GM18526 (cell line): ENCODE data around the gene USE1.

Experiments used
- POLR2A ChIP-seq: IDR thresholded peaks from 3 replicates; pipeline ENCODE4 v1.6.1; 2011; ENCODE audit not compliant: insufficient read length; ENCODE audit errors: extremely low read depth

USE1 gene

DNA sequence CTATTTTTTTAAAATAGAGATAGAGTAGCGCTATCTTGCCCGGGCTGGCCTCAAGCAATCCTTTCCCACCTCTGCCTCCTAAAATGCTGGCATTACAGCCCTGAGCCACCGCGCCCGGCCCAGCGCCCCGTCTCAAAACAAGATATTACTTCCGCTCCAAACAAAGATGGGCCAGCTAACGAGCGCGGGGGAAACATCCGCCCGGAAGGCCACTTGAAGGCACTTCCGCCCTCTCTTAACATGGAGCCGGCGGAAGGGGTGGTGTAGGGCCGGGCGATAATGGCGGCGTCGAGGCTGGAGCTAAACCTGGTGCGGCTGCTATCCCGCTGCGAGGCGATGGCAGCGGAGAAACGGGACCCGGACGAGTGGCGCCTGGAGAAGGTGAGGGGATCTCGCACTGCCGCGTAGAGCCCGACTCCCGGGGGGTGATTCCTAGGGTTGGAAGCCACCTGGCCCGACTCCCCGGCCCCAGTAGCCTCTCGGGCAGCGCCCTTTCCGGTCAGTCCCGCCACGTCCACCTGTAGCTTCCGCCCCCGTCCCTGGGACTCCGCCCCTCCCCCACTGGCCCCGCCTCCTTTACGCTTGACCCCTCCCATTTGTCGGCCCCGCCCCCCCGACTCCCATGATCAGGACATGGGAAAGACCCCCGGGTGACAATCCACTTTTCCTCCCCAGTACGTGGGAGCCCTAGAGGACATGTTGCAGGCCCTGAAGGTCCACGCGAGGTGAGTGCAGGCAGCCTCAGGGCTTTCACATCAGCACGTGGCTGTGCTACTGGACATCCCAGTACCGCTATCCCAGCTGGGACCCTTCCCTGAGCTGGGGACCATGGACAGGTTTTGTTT, at the start of gene USE1:
USE1 (plus strand) TSS at position 231 of the 845 bp plus-strand sequence; CDS start at position 280, 49 bp downstream.
- peak; percentile 85 for TF ChIP-seq POLR2A

DNA sequence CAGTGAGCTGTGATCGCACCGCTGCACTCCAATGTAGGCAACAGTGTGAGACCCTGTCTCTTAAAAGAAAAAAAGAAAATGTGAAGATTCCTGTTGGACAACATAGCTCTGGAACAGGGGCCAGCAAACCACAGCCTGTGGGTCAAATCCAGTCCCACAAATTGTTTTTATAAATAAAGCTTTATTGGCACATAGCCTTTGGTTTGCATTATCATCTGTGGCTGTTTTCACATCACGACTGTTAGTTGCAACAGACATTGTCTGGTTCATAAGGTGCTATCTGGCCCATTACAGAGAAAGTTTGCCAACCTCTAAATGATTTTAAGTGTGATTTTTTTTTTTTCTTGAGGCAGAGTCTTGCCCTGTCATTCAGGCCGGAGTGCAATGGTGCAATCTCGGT, 49.4 kb upstream of the USE1 start:
- no peak for TF ChIP-seq POLR2A

- TF ChIP-seq POLR2A, result no peak
Observed at GRCh38 chr19:17170538-17171297, 44.4 kb upstream of the USE1 start.

DNA sequence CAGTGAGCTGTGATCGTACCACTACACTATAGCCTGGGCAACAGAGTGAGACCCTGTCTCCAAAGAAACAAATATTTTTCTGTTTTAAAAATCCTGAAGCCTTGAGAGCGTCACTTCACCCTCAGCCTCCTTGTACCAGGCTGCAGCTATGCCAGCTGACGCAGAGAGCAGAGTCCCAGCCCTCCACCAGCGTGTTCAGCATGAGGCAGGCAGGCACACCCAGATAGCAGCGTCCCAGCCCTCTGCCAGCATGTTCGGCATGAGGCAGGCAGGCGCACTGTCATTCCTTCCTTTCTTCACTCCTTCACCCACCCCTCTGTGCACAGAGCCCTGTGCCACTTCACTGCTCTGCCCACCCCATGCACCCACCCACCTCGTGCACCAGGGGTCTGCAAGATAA, 43.3 kb upstream of the USE1 start:
- no peak for TF ChIP-seq POLR2A

GRCh38 chr19:17172624-17173345, 42.4 kb upstream of the USE1 start:
- no peak for TF ChIP-seq POLR2A

DNA sequence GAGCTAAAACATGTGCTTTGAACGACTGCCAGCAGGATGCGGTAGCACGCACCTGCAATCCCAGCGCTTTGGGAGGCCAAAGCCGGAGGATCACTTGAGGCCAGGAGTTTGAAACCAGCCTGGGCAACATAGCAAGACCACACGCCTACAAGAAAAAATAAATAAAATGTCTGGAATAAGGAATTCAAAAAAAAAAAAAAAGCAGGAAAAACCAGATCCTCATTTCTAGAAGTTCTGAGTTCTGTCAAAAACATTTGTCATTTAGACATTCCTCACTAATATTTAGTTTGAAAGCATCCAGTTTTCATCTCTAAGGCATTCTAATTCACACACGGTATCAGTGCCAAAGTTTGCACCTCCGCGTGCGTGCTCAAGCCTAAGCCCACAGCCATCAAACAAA, 36.9 kb upstream of the USE1 start:
- TF ChIP-seq POLR2A, result no peak

- no peak for TF ChIP-seq POLR2A
Observed at GRCh38 chr19:17180997-17181702, 34.0 kb upstream of the USE1 start.

DNA sequence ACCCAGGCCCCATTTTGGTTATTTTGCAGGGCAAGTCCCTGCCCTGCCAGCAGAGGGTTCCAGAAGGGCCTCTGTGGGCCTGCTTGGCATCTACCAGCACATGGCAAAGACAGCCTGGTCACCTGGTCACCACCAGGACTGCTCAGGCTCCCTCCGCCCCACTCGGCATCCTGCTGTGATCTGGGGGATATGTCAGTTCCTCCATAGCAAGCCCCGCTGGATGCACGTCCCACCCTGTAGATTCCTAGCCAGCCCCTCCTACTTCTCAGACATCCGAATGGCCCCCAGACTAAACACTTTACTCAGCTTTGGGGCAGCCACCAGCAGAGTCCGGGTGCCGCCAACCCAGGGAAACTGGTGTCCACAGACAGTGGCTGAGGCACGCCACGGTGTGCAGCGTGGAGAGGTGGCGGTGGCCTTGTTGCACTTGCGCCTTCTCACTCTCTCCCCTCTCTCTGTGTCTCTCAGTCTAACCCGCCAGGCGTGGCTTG, 31.8 kb upstream of the USE1 start:
- TF ChIP-seq POLR2A, result no peak

DNA sequence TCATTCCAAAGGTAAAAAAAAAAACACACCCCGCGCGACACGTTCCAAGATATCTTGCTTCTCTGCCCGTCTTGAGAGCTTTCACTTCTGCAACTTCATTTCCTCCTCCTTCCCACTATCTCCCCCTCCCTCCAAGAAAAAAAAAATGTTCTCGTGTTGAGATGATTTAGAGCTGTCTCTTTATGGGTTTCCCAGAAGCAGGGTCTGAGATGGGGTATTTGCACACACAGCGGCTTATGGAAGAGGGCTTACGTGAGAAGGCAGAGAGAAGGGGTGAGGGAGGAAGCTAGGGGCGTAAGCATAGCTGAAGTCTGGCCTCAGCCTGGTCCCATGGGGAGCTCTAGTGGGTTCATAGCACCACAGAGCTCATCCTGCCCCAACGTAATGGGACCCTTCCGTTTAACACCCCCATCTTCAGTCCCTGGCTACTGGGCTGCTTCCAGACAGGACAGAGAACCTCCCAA, 31.3 kb upstream of the USE1 start:
- no peak for TF ChIP-seq POLR2A

DNA sequence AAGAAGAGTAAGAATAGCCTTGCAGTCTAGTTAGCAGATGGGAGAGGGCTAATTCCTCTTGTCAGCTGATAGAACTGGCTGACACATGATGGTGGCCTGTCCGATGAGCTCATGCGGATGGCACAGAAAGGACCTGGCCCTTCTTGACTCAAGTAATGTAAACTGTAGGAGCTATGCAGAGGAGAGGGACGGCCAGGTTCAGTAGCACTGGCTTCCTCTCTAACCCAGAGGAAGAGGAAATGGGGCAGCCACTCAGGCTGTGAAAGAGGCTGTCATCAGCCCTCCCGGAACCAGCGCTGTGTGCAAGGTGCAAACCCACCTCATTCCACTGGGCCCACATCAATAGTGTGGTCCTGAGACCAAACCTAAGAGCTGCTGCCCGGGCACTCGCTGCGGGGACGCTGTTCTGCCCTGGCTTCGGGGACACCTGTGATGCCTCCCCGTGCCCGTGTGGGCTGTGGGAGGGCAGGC, 30.8 kb upstream of the USE1 start:
- TF ChIP-seq POLR2A, result no peak

- TF ChIP-seq POLR2A, result no peak
Observed at GRCh38 chr19:17185590-17185989, 29.6 kb upstream of the USE1 start.

DNA sequence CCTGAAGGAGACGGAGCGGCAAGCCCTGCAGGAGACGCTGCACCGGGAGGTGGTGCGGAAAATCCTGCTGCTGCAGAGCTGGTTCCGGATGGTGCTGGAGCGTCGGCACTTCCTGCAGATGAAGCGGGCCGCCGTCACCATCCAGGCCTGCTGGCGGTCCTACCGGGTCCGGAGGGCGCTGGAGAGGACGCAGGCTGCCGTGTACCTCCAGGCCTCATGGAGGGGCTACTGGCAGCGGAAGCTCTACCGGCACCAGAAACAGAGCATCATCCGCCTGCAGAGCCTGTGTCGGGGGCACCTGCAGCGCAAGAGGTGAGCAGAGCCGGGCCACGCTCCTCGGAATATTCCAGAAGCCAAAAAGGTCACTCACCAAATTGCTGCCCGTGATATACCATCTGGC, 22.4 kb upstream of the USE1 start:
- no peak for TF ChIP-seq POLR2A

DNA sequence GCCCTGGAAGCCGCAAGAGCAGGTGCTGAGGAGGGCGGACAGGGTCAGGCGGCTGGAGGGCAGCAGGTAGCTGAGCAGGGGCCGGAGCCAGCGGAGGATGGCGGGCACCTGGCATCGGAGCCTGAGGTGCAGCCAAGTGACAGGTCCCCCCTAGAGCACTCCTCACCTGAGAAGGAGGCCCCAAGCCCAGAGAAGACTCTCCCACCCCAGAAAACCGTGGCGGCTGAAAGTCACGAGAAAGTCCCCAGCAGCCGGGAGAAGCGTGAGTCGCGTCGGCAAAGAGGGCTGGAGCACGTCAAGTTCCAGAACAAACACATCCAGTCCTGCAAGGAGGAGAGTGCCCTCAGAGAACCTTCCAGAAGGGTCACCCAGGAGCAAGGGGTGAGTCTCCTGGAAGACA, 20.5 kb upstream of the USE1 start:
- TF ChIP-seq POLR2A, result no peak

DNA sequence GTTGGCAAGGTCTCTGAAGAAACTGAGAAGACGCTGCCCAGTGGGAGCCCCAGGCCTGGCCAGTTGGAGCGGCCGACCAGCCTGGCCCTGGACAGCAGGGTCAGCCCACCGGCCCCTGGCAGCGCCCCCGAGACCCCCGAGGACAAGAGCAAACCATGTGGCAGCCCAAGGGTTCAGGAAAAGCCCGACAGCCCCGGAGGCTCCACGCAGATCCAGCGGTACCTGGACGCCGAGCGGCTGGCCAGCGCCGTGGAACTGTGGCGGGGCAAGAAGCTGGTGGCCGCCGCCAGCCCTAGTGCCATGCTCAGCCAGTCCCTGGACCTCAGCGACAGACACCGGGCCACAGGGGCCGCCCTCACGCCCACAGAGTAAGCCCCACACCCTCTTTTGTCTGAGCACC, 20.1 kb upstream of the USE1 start:
- no peak for TF ChIP-seq POLR2A

GRCh38 chr19:17196610-17197009, 18.5 kb upstream of the USE1 start:
- TF ChIP-seq POLR2A, result no peak
